K562 (cell line): ENCODE measurements around the gene BICD1. TPM values are rescaled to one million over a fixed set of nuclear protein-coding genes. Genes with fewer than 3 reads are reported as not detected.

Experiments
- ATAC-seq: fragments of 200-7000 bp; cut with Tn5 transposase; 3 replicates; pipeline ENCODE4 v1.9.1; 2020; ENCODE audit warnings: moderate library complexity
- BruUV-seq: library from RNA; stranded (reverse); fragments of 400-500 nt; replicated peaks from 2 replicates; lab custom pipeline; 2021; lab: Mats Ljungman, UMichigan
- CTCF ChIA-PET: fragments of 300-600 bp; formaldehyde crosslinking; extraction: SDS; loops from one replicate; lab custom pipeline; 2021; ENCODE audit warnings: low intra/inter-chr PET ratio; lab: Yijun Ruan, JAX
- POLR2A ChIA-PET: fragments of 300-600, 350-650 bp; sonication (Branson Sonifier 250); formaldehyde crosslinking; extraction: SDS; loops from one replicate; lab custom pipeline; 2021; ENCODE audit warnings: antibody characterized with exemption, inconsistent platforms; lab: Yijun Ruan, JAX
- DNase-seq, 4 experiments: peaks; one replicate each; pipeline versions ENCODE4 v3.0.0 to v3.0.0-alpha.2; 2011 to 2018; ENCODE audit warnings: low spot score in 3 of 4, mixed read lengths in 3 of 4; ENCODE audit errors: extremely low read depth in 1 of 4
- FAIRE-seq: peaks from 2 replicates; lab custom pipeline; 2011; peaks lifted over from hg19 to GRCh38; lab: Jason Lieb, UNC
- H2AFZ ChIP-seq: 2 replicates; pipeline ENCODE4 v1.6.0; 2011; ENCODE audit warnings: low read depth, low read length, control low read depth, inconsistent platforms
- H3K27ac ChIP-seq: fragments of 200-600 bp; 3 replicates; pipeline ENCODE4 v1.8.0; 2011; ENCODE audit warnings: low read depth, mild to moderate bottlenecking, control low read depth, inconsistent platforms, low read length, moderate library complexity, mixed read lengths; ENCODE audit errors: extremely low read depth
- H3K27me3 ChIP-seq, 2 experiments: fragments of 300-600 bp in 1 of 2; 2 replicates in 1 of 2; 3 replicates in 1 of 2; pipeline versions ENCODE4 v1.6.0 to v1.8.0; 2011; ENCODE audit warnings: inconsistent platforms in 2 of 2, low read length in 2 of 2, mild to moderate bottlenecking in 1 of 2, mixed read lengths in 1 of 2, moderate library complexity in 1 of 2; ENCODE audit not compliant: control insufficient read depth in 2 of 2, insufficient read depth in 2 of 2
- H3K36me3 ChIP-seq: fragments of 300-600 bp; 3 replicates; pipeline ENCODE4 v1.8.0; 2011; ENCODE audit warnings: mild to moderate bottlenecking, low read length, inconsistent platforms; ENCODE audit not compliant: control insufficient read depth, insufficient read depth
- H3K4me1 ChIP-seq, 2 experiments: fragments of 200-600 bp in 1 of 2; replicated peaks in 1 of 2; 2 replicates in 1 of 2; 3 replicates in 1 of 2; pipeline versions ENCODE4 v1.5.1 to v1.8.0; 2011; ENCODE audit warnings: inconsistent platforms in 2 of 2, low read length in 2 of 2, mild to moderate bottlenecking in 1 of 2, mixed read lengths in 1 of 2, moderate library complexity in 1 of 2; ENCODE audit not compliant: control insufficient read depth in 2 of 2, insufficient read depth in 2 of 2
- H3K4me2 ChIP-seq: 2 replicates; pipeline ENCODE4 v1.6.1; 2011; ENCODE audit warnings: low read length, control low read depth, inconsistent platforms, mixed read lengths; ENCODE audit not compliant: insufficient read depth
- H3K4me3 ChIP-seq: fragments of 200-600 bp; sonication (generic), shearing (Covaris generic); 2 replicates; pipeline ENCODE4 v1.5.1; 2016; ENCODE audit warnings: control low read depth, inconsistent platforms
- H3K79me2 ChIP-seq: fragments of 200-600 bp; 3 replicates; pipeline ENCODE4 v1.8.0; 2011; ENCODE audit warnings: low read length, inconsistent platforms; ENCODE audit not compliant: control insufficient read depth, insufficient read depth
- H3K9ac ChIP-seq, 2 experiments: 2 replicates each; pipeline versions ENCODE4 v1.6.0 to v1.6.1; 2011; ENCODE audit warnings: low read depth in 2 of 2, low read length in 2 of 2, control low read depth in 1 of 2, inconsistent platforms in 1 of 2, mild to moderate bottlenecking in 1 of 2, mixed read lengths in 1 of 2; ENCODE audit not compliant: insufficient read depth in 1 of 2
- H3K9me1 ChIP-seq: one replicate; pipeline ENCODE4 v1.6.0; 2011; ENCODE audit warnings: inconsistent platforms, mild to moderate bottlenecking, low read length, moderate library complexity; ENCODE audit not compliant: control insufficient read depth, insufficient read depth
- H3K9me3 ChIP-seq: replicated peaks from 2 replicates; pipeline ENCODE4 v1.5.1; 2011; ENCODE audit warnings: low read depth, low read length, inconsistent platforms; ENCODE audit not compliant: control insufficient read depth, insufficient read depth
- H4K20me1 ChIP-seq: replicated peaks from 2 replicates; pipeline ENCODE4 v1.6.1; 2011; ENCODE audit warnings: low read length, inconsistent platforms, mixed read lengths; ENCODE audit not compliant: control insufficient read depth, insufficient read depth
- ARID2 ChIP-seq: fragments of 450-650 bp; IDR thresholded peaks from 2 replicates; pipeline ENCODE4 v1.6.1; 2017; ENCODE audit warnings: antibody characterized with exemption, mild to moderate bottlenecking
- CBX3 ChIP-seq, 2 experiments: IDR thresholded peaks; 1 replicate in 1 of 2; 2 replicates in 1 of 2; pipeline ENCODE4 v1.6.1; 2012; ENCODE audit warnings: inconsistent platforms in 2 of 2, low read length in 2 of 2, borderline replicate concordance in 1 of 2, control low read depth in 1 of 2
- ELK1 ChIP-seq: sonication (generic); formaldehyde crosslinking; IDR thresholded peaks from 2 replicates; pipeline ENCODE4 v1.8.1; 2022; ENCODE audit warnings: missing genetic modification reagents
- FOXA1 ChIP-seq: fragments of 450-650 bp; IDR thresholded peaks from 2 replicates; pipeline ENCODE4 v1.6.1; 2016; ENCODE audit warnings: mild to moderate bottlenecking, borderline replicate concordance
- PHF20 ChIP-seq: fragments of 450-650 bp; IDR thresholded peaks from 2 replicates; pipeline ENCODE4 v1.6.1; 2018; ENCODE audit not compliant: partially characterized antibody
- SLC30A9 ChIP-seq: fragments of 250-450 bp; sonication (Bioruptor Pico); IDR thresholded peaks from 2 replicates; pipeline ENCODE4 v1.8.0; 2022; ENCODE audit warnings: mild to moderate bottlenecking, moderate library complexity
- SMAD3 ChIP-seq: fragments of 450-650 bp; formaldehyde crosslinking; conservative IDR thresholded peaks from 2 replicates; pipeline ENCODE4 v1.4.0; 2020; ENCODE audit warnings: mild to moderate bottlenecking
- ZNF124 ChIP-seq: sonication (generic); formaldehyde crosslinking; IDR thresholded peaks from 2 replicates; pipeline ENCODE4 v1.8.1; 2022; ENCODE audit warnings: missing genetic modification reagents
- WGBS: fragments of 100-300 bp; shearing (Covaris generic); methylation state at CpG from one replicate; pipeline ENCODE4 v1.1.6; 2016; ENCODE audit warnings: low coverage, mixed read lengths; ENCODE audit not compliant: insufficient coverage; ENCODE audit errors: missing lambda C conversion rate; 5-methylcytosine and 5-hydroxymethylcytosine counted together
- in situ Hi-C: fragments of 300-500 bp; cut with MboI; formaldehyde crosslinking; loops from 4 replicates; pipeline ENCODE4 v1.15.0; 2018; ENCODE audit warnings: inconsistent platforms, mixed read lengths
- intact Hi-C: fragments of 100-400 bp; cut with micrococcal nuclease; formaldehyde crosslinking; loops from 2 replicates; pipeline ENCODE4 v1.14.2; 2022
- polyA plus RNA-seq, 8 experiments: library from polyadenylated mRNA; depleted of rRNA in 4 of 8; stranded (reverse) in 5 of 8; unstranded in 3 of 8; fragments of >200 nt; fragmentation: Nextera tagmentation in 2 of 8; fragmentation: Illumina TruSeq in 1 of 8; extraction: Ambion mirVana in 2 of 8; extraction: Trizol in 1 of 8; gene quantifications; 2 replicates each; pipeline versions ENCODE4 v1.2.1 to v1.2.3, GENCODE V29; 2011 to 2014; ENCODE audit warnings: inconsistent platforms in 1 of 8, missing spikeins in 1 of 8
- total RNA-seq, 7 experiments: library from RNA; depleted of rRNA in 6 of 7; stranded (reverse); fragments of >200 nt in 6 of 7; fragmentation: Illumina TruSeq in 2 of 7; extraction: Trizol in 2 of 7; gene quantifications; 2 replicates each; pipeline versions ENCODE4 v1.2.1 to v1.2.3, GENCODE V29; 2011 to 2021; ENCODE audit warnings: low replicate concordance in 1 of 7

Gene BICD1
- total and polyA plus RNA-seq, 9 of the 15 experiments (the other 6 are each of a cell fraction or from before 2014, with no cell fraction given), result 3.5 to 21.1 (median 12.5) TPM

DNA sequence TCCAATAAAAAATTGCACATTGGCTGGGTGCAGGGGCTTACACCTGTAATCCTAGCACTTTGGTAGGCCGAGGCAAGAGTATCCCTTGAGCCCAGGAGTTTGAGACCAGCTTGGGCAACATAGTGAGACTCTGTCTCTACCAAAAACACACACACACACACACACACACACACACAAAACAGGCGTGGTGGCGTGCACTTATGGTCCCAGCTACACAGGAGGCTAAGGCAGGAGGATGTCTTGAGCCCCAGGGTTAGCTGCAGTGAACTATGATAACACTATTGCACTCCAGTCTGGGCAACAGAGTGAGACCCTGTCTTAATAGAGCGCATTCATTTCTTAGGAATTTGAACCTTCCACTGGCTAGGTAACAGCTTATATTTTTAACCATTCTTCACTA lies 42.9 kb upstream of the BICD1 start:
- ChIA-PET CTCF (no interaction called here), POLR2A (interaction anchor here (0.6 kb wide), 1 partner anchor 30 kb away, joined by 3 read pairs; no protein-coding TSS in a partner anchor)
- no peak overlapping the region for H2AFZ ChIP-seq
- no peak overlapping the region for H3K9ac ChIP-seq
- H3K4me1 ChIP-seq, result no peaks in the 10 kb centered on the region
- DNase-seq (no peak), FAIRE-seq (peak; percentile 58), ATAC-seq (no peak)
- no peaks in the 10 kb centered on the region for H3K79me2 ChIP-seq
- 60% methylated on average over 4 of the region's 4 CpGs for WGBS
- no peaks in the 10 kb centered on the region for H3K27me3 ChIP-seq
- H3K4me2 ChIP-seq, result no peak overlapping the region
- H3K9me3 ChIP-seq, result peaks cover 2% of the 10 kb centered on the region; the same call in 1 of the 2 replicates
- intact Hi-C loops, result no loop called here
- H3K27ac ChIP-seq, result no peak overlapping the region
- TF ChIP-seq ZNF124 (CRISPR knock-in tag) (no peak), SLC30A9 (no peak), SMAD3 (CRISPR knock-in tag) (no peak), ARID2 (no peak), PHF20 (no peak), CBX3 (IDR thresholded peaks at IDR 0.05; ENCODE audit: borderline replicate concordance in 1 of 2, low read length in 2 of 2) (no peak), FOXA1 (no peak), ELK1 (no peak)
- H3K9me1 ChIP-seq, result no peaks in the 10 kb centered on the region
- H3K36me3 ChIP-seq, result no peaks in the 10 kb centered on the region
- in situ Hi-C loops, result no loop called here
- BruUV-seq, result no TSS peak
- H3K4me3 ChIP-seq, result no peak overlapping the region
- H4K20me1 ChIP-seq, result no peaks in the 10 kb centered on the region
